GM18502 (cell line): ENCODE measurements around the gene OR2A2.
"Not testable (repeated sequence)": the region's sequence is repeated elsewhere in the genome, so short reads cannot be mapped to it uniquely, and the experiment has no call there.

Source experiments
- ATAC-seq: cut with Tn5 transposase; IDR thresholded peaks from one replicate; pipeline ENCODE4 v1.9.1; 2021; ENCODE audit warnings: mild to moderate bottlenecking; ENCODE audit not compliant: unreplicated experiment, poor library complexity

The OR2A2 gene, protein sequence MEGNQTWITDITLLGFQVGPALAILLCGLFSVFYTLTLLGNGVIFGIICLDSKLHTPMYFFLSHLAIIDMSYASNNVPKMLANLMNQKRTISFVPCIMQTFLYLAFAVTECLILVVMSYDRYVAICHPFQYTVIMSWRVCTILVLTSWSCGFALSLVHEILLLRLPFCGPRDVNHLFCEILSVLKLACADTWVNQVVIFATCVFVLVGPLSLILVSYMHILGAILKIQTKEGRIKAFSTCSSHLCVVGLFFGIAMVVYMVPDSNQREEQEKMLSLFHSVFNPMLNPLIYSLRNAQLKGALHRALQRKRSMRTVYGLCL

DNA sequence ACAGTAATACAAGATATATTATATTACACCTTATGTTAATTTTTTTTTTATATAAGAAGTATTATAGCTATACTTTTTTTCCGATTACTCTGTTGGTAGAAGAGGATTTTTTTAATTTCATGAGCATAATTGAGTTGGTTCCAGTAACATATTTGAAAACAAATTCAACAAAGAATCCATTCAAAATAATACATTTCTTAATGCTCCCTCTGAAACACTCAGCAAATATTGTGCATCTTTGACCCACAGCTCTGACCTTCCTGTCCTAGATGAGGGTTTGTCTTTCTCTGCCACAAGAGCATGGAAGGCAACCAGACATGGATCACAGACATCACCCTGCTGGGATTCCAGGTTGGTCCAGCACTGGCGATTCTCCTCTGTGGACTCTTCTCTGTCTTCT, at the start of gene OR2A2:
Gene OR2A2, plus strand, starts transcription at position 301 of the 400 bp plus-strand sequence. Its CDS starts 0 bp downstream, at position 301.
- ATAC-seq, result no peak

DNA sequence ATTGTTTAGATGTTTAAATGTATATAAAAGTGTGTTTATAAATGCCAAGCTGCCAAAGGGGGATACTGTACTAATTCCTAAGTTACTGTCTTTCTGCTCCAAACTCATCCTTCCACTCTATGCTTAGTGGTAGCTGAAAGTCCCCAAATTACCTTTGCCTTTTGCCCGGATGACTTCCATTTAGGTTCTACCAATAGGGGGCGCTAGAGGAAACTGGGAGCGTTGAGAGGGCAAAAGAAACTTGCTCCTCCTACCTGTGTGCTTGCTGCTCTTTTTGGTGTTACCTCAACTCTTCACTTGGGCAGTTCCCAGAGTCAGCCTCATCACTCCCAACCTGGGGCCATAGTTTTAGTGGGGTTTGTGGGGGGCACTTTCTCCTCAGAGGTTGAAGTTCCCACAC, 45.7 kb upstream of the OR2A2 start:
- no peak for ATAC-seq

DNA sequence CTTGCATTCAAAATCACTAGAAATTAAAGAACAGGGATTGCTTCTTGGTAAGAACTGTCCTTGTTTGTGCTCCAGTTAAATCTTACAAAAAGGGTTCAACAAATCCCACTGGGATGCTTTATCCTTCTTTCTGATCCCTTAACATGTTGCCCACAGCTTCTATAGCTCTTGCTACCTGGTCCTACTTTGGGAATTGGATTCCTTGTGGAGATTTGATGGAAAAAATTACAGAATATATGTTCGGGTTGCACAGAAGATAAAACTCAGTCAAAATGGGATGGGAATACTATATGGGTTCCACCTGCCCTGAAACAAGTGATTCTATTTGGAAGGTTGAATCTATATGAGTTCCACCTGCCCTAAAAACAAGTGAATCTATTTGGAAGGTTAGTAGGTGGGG, 39.9 kb upstream of the OR2A2 start, which contains the start of gene OR2A25:
Gene OR2A25, plus strand, starts transcription at position 301 of the 400 bp plus-strand sequence. CDS start 4,409 bp downstream, outside the sequence.
- ATAC-seq, result no peak

DNA sequence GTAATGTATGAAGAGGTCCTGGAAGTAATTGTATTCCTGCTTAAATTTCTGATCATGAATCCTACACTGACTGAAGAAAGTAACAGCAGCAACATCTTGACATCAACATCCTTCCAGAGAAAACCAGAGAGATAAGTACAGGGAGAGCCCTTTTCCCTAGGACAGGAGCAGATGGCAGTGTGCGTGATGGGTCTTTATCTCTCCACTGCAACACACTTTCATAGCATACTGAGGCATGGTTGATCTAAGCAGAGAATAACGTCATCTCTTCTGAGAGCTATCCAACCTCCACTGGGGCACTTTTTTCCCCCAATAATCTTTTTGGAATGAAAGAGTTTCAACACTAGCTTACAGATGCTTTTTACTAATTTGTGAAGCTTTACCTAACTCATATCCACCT, 39.4 kb upstream of the OR2A2 start:
- no peak for ATAC-seq

DNA sequence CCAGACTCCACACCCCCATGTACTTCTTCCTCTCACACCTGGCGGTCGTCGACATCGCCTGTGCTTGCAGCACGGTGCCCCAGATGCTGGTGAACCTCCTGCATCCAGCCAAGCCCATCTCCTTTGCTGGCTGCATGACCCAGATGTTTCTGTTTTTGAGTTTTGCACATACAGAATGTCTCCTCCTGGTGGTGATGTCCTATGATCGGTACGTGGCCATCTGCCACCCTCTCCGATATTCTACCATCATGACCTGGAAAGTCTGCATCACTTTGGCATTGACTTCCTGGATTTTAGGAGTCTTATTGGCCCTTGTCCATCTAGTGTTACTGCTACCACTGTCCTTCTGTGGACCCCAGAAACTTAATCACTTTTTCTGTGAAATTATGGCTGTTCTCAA, 35.0 kb upstream of the OR2A2 start:
- no peak for ATAC-seq

DNA sequence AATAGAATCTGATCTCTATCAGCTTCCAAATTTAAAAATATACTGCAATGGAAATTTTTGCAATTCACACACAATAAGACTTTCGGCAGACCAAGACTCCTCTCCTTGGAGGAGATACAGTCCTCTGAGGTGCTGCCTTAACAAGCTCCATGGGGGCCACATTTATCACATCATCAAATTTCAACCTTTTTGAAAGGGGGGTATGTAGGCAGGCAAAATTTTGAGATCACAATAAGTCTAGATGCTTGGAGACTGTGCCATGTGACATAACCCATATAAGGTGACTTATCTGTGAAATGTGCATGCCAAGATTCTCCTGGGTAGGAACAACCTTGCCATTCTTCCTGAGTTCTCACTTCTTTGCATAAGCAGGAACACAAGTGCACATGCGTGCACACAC, 23.4 kb upstream of the OR2A2 start, which contains the start of gene OR2A12:
Gene OR2A12, plus strand, starts transcription at position 301 of the 400 bp plus-strand sequence. CDS start 8,830 bp downstream, outside the sequence.
- no peak for ATAC-seq

DNA sequence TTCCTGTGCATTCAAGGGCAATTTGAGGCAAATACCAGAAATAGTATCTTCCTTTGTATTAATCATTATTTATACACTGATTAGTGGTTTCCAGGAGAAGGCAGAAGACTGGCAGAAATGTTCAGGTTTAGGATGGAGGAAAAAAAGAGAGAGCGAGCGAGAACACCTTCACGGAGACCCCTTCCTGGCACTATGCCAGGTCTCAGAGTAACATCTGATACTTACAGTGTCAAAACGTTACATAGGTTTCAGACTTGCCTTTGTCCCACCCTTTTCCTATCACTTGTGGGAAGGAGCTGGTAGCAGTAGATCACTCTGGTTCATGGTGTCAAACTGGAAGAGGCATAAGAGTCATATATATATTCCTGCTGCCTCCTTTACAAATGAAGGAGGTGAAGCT, 22.7 kb upstream of the OR2A2 start:
- ATAC-seq, result no peak

DNA sequence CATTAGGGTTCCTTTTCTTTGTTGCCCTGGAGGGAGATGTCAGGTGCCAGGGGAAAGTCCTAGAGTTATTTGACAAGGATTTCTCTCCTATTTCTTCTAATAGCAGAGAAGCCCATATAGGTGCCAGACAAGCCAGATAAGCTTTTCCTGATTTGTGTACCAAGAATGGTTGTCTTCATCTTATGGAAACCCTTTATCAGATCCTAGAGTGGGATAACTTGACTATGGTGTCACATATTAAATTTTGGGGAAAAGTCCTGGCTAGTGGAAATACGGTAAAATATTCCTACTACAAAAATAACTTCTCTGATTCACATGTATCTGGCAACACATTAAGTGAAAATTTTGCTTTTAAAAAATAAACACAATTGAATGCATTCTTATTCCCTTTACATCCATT, 22.2 kb upstream of the OR2A2 start:
- no peak for ATAC-seq

DNA sequence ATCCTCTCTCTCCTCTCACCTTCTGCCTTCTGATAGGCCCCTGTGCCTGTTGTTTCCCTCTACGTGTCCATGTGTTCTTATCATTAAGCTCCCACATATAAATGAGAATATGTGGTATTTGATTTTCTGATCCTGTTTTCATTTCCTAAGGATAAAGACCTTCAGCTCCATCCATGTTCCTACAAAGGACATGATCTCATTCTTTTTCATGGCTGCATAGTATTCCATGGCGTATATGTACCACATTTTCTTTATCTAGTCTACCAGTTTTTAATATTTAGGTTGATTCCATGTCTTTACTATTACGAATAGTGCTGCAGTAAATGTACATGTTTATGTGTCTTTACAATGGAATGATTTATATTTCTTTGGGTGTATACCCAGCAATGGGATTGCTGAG, 18.7 kb upstream of the OR2A2 start:
- ATAC-seq, result no peak

DNA sequence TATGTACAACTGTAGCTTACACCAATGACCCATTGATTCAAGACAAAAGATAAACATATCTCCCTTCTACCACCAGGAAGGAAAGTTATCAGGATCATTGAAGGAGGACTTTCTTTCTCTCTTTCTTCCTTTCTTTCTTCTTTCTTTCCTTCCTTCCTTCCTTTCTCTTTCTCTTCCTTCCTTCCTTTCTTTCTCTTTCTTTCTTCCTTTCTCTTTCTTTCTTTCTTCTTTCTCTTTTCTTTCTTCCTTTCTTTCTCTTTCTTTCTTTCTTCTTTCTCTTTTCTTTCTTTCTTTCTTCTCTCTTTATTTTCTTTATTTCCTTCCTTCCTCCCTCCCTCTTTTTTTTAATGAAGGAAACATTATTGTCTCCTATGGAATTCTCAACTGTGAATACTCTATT, 10.6 kb upstream of the OR2A2 start:
- no peak for ATAC-seq

DNA sequence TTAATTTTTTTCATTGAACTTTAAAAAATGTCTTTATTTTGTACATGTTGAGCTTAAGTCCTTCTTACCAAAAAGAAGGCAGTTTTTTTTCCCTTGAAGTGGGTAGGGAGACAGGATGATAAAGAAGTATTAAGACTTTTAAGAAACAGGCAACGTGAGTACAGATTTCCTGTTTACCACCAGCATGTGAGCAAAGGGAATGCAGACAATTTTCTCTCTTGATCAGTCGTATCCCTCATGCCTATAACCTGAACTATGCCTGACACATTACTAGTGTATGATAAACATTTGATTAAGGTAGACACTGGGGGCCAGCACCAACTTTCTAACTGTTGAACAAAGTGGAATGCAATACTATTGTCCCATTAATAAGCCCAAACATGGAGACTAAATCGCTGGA, 8.8 kb upstream of the OR2A2 start:
- no peak for ATAC-seq

DNA sequence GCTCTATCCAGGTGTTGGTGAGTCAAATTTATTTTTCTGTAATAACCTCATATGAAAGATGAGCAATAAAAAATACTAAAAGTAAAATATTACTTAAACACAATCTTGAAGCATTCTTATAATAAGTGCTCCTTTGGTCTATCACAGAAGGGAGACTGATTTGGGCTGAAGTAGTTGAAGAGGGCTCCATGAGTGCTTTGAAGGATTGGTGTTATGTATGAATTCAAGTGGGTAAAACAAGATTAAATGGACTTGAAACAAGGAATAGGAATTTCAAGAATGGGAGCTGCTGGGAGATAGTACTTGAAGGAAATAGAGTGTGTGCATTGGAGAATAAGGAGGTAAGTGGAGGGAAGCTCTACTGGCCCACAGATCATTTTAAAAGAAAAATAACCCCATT, 7.3 kb upstream of the OR2A2 start:
- ATAC-seq, result no peak

DNA sequence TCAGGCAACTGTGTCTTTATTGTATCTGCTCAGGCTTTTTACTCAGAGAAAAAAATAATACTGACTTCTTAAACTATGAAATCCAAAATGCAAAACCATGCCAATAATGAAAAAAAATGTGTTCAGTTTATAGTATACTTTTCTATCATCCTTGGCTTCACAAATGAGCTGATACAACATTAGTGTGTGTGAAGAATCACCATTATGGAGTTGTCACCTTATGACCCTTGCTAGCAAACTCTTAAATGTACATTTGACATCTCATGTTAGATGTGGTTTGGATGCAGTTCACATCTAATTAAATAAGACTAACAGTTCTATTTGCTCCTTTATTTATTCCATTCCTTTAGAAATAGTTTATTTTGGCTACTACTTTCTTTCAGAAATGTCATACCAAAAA, 4.2 kb upstream of the OR2A2 start:
- ATAC-seq, result no peak

DNA sequence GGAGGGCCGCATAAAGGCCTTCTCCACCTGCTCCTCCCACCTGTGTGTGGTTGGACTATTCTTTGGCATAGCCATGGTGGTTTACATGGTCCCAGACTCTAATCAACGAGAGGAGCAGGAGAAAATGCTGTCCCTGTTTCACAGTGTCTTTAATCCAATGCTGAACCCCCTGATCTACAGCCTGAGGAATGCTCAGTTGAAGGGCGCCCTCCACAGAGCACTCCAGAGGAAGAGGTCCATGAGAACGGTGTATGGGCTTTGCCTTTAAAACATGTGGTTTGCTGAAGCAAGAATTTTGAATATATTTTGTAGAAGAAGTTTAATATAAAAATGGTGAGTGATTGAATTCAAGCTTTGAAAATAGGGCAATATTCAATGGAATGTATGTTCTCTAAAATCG, 889 bp downstream of the OR2A2 start:
- ATAC-seq, result no peak

DNA sequence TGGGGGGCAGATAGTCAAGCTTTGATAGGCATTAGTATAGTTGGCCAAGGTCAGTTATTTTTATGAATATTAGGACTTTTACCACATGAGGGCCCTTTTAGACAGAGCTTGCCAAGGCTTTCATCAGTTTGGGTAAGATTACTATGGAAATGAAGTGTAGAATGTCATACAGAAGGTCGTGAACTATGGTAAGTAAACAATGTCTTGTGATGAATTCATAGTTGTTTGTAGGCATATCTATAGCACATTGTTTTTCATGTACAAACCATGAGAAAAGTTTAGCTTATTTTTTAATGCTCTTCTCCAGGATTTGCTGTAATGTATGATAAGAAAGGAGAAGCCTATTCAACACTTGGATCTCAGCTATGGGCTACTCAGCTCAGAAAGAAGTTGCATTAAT, 4.3 kb downstream of the OR2A2 start:
- ATAC-seq, result no peak

DNA sequence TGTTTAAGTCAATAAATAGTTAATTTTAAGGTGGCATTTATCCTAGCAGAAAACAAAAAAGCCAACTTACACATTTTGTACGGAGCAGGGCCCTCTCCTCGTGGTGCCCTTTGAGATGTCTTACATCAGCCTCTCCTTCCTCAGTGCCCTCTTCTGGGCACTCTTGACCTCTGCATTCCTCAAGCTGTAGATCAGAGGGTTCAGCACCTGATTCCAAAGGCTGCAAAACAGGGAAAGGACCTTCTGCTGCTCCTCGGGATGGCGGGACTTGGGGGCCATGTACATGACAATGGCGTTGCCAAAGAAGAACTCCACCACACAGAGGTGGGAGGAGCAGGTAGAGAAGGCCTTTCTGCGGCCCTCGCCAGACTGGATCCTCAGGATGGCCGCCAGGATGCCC, 9.0 kb downstream of the OR2A2 start:
- no peak for ATAC-seq

DNA sequence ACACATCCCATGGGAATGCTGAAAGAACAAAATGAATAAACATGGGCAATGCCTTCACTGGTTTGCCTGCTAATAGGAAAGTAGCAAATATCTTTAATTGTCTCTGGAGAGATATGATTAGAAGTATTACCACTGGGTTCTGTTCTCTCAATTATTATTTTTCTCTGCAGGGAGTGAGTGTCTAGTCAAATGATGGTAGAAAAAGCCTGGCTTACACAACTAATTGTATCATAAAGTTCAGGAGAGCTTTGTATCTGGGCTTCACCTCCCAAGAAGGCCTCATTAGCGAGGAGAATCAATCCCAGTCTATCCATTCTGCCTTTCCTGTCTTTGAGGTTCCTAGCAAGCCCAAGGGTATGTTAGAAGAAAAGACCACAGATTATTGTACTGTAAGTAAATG, 13.5 kb downstream of the OR2A2 start, which contains the start of gene OR2A14:
Gene OR2A14, plus strand, starts transcription at position 301 of the 400 bp plus-strand sequence. CDS start 5,937 bp downstream, outside the sequence.
- no peak for ATAC-seq

DNA sequence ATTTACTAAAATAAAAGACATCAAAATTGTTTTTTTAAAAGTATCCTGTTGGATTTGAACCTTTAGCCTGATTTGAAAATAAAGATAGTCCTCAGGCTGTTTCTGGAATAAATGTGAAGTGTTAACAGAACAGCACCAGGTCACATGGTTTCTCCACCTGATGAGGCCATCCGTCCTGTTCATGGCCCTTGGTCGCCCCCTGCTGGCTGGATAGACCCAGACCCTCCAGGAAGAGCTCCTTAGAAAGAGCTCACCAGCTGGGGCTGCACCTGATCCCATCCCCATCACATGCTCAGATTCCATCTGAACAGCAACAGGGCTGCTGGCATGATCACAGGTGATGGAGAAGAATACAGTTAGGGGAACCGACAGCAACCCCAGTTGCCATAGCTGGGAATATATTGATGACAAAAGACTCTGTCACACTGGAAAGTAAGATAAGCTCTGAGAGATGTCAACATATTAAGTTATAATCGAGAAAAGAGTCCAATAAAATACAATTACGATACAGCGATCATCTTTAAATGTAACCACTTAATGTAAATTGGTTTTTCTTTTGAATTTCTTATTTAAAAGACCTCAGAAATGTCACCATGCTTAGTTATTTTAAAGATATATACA, 18.4 kb downstream of the OR2A2 start:
- peak; percentile 100 for ATAC-seq

DNA sequence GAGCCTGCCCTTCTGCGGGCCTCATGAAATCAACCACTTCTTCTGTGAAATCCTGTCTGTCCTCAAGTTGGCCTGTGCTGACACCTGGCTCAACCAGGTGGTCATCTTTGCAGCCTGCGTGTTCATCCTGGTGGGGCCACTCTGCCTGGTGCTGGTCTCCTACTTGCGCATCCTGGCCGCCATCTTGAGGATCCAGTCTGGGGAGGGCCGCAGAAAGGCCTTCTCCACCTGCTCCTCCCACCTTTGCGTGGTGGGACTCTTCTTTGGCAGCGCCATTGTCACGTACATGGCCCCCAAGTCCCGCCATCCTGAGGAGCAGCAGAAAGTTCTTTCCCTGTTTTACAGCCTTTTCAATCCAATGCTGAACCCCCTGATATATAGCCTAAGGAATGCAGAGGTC, 20.2 kb downstream of the OR2A2 start:
- not testable (repeated sequence) for ATAC-seq

DNA sequence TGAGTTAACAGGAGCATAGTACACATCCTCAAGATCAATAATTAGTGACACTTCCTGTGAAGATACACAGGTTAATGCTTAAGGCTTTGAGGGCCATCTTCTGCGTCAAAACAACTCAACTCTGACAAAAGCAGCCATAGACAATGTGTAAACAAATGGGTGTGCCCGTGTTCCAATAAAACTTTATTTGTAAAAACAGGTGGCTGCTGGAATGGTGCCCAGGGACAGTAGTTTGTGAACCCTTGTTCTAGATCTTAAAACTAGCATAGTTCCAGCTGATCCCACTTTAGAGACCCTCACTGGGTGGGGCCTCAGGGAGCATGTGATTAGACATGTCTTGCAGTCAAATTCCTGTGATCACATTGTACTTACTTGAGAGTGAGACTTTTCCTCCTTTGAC, 21.3 kb downstream of the OR2A2 start:
- ATAC-seq, result no peak

DNA sequence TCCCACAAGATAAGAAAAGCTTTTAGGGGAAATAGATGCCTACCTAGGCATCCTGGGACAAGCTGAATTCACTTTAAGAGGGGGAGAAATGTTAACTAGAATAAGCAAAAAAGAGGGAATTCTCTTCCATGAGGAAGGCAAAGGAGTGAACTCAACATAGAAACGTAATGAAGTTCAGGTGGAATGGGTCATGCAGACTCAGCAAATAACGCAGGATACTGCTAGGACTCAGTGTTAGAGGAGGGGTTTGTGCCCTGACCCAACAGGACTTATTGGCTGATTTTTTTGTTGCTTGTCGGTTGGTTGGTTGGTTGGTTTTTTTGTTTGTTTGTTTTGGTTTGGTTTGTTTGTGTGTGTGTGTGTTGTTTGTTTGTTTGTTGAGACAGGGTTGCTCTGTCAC, 22.9 kb downstream of the OR2A2 start:
- no peak for ATAC-seq

DNA sequence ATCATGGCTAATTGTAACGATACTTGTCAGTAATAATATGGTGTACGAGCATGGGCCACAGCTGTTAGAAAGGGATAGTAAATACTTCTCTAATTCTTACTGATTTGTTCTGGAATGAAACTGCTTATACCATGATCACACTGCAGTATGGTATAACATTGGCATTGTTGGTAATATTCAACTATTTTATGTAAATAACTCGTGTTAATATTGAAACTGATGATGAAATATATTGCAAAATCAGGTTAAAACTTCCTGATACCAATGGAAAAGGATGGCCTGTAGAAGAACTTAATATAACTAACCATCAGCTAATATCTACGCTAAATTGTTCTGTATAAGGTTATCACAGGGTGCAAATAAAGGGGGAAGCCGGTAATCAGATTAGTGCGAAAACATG, 23.9 kb downstream of the OR2A2 start:
- ATAC-seq, result no peak
